Stimulated activated CD4-positive, alpha-beta T cell treated with anti-CD3 and anti-CD28 coated beads, TNF-alpha, amount 100 ng/mL, for 4 hours (primary cell): ENCODE measurements around the gene CCDC182.

Experiments used
- DNase-seq, 3 experiments: peaks; one replicate each; pipeline ENCODE4 v3.0.0-alpha.2; 2020; ENCODE audit warnings: low read depth in 3 of 3

Gene CCDC182

GRCh38 chr17:57727630-57728175 is 17.4 kb downstream of the CCDC182 start:
- no peak for DNase-seq

DNA sequence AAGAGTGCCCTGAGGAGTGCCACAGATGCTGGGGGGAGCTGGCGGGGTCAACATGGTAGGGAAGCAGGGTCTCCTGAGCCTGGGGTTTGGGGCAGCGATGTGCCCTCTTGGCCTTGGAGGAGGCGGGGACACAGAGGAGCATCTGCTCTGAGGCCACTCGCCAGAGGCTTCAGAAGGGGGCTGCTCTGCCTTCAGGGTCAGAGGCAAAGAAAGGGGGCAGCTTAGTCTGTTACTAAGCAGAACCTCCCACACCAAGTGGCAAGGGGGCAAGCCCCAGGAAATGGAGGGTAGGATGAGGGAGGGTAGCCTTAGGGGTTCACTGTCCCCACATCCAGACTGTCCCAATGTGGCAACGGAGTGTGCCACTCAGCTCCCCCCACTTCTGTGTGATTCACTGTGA is 18.3 kb downstream of the CCDC182 start:
- DNase-seq, result no peak

GRCh38 chr17:57726213-57726790 is 18.8 kb downstream of the CCDC182 start:
- DNase-seq, result no peak

DNA sequence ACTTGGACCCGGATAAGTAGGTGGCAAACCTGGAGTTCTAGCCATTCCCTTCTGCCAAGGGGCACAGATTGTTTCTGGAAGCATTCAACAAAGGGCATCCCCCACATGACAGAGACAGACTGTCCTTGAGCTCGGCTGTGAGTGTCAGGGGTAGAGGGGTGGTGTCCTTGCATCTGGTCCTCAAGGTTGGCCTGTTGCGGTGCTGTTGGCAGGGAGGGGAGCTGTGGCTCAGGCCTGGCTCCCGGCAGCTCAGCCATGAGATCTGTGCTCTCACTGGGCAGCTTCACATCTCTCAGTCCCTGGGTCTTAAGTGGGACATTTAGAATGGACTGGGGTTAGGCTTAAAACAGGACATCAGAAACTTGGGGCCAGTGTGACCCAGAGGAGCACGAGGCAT is 20.4 kb downstream of the CCDC182 start:
- no peak for DNase-seq

DNA sequence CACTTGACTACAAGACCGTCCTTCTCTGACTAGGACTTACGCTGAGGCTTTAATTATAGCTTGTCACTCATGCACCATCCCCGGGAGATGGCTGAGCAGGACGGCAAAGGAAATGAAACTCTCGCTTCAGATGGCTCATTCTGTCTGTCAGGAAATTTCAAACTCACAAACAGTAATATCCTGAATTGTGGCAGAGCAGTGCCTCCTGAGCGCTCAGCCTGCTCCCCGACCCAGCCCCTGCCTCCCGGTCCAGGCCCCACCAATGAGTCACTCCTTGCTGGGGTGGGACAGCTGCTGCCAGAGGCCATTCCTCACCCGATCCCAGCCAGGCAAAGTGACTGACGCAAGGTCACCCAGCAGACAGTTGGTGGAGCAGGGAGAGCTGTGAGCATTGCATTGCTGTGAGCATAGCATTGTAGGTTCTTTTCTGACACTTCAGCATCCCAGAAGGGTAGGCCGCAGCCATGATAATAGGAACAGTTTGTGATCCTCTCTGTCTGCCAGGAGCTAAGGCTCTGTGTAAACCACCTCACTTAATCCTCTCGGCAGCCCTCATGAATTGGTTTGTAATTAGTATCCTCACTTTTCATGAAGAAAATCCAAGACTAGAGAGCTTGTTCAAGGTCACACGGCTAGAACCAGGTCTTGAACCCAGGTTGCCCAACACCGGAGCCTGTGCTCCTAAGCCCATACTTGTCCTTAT is 20.9 kb downstream of the CCDC182 start:
- DNase-seq, result no peak

- no peak for DNase-seq
Observed at GRCh38 chr17:57723427-57724025, 21.6 kb downstream of the CCDC182 start.

- no peak for DNase-seq
Observed at GRCh38 chr17:57722704-57723043, 22.4 kb downstream of the CCDC182 start.

DNA sequence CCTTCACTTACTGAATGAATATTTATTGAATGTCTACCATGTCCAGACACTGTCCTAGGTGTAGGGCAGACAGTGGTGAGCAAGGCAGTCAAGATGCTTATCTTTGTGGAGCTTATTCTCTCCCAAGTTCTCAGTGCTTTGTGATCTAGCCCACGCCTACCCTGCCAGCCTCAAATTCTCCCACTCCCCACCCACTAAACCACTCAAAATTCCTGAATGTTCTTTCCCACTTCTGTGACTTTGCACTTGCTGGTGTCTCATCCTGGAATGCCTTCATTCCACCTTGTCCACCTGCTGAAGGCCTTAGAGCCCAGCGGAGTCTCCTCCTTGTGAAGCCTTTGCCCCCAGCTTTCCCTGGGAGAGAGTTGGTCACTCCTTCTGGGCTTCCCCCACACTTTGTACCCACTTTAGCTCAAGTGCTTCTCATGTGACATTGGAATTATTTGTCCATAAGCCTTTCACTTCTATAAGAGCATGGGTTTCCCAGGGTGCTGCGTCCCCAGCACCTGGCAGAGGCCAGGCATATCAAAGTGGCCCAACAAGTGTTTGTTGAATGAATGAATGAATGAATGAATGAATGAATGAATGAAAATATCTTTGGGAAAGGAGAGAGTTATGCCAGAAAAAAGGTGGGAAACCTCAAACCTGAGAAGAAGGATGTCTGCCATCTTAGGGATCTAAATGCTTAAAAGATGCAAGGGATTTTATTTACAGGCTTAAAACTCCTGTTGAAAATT is 23.0 kb downstream of the CCDC182 start:
- DNase-seq, result no peak

DNA sequence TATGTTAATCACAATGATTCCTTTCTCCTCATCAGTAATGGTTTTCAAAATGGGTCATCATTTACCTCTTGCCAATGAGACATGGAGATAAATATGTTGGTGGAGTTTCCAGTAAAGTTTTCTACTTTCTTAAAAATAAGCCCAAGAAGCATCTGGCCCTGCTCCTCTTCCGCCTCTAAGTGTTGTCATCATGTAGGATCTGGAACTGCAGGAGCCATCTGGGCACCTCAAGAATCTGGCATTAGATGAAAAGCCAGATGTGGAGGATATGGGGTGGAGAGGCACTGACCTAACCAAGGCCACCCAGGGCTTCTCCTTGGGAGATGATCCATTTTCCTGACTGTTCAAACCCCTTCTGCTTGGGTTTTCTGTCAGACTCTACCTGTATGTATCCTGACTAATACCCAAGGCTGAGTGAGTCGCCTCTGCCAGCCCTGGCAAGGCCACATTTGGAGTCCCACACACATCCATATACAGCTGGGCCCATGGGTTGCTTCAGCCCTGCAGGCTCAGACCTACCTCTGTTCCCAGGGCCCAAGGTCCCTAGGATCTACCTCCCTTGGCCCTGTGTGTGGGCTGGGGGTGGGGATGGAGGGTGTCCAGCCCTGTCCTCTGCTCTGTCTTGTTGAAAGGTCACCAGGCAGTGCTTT is 24.6 kb downstream of the CCDC182 start:
- no peak for DNase-seq

GRCh38 chr17:57718878-57719277 is 26.2 kb downstream of the CCDC182 start:
- no peak for DNase-seq

DNA sequence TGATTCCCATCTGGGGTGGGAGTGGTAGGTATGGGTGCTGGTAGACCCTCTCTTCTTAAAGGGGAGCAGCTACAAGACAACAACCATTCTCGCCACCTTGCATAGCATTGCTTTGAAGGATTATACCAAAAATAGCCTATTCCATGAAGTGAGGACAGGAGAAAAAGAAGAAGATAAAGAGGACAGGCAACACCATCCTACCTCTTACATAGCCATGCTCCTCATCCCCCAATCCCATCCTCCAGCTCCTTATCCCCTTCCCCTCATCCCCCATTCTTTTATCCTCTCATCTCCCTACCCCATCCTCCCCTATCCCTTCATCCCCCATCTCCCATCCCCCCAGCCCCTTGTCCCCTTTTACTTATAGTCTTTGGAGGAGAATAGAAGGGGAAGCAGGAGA is 29.1 kb downstream of the CCDC182 start:
- no peak for DNase-seq

DNA sequence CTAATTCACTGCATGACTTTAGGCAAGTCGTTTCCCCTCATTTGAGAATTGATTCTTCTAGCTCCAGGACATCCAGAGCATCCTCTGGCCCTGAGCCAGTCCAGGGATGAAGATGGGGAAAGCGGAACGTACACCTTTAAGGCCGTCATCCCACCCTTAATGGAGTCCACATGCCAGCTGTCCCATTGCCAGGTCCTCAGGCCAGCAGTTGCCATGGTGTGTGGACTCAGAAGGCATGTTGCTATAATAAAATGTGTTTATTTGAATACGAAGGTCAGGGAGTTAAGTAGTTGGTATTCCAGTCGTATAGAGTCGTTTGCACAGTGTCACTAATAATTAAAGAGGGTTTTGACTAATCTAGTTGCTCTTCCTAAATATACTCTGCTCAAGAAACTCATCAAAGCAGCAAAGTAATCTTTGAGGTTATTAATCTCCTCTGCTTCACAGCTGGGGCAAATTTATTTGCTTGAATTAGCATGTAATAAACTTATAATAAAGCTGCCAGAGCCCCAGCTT is 30.4 kb downstream of the CCDC182 start:
- DNase-seq, result no peak

GRCh38 chr17:57713140-57713539 is 32.0 kb downstream of the CCDC182 start:
- DNase-seq, result no peak

GRCh38 chr17:57708410-57708809 is 36.7 kb downstream of the CCDC182 start:
- no peak for DNase-seq

GRCh38 chr17:57707892-57708291 is 37.2 kb downstream of the CCDC182 start:
- DNase-seq, result no peak

DNA sequence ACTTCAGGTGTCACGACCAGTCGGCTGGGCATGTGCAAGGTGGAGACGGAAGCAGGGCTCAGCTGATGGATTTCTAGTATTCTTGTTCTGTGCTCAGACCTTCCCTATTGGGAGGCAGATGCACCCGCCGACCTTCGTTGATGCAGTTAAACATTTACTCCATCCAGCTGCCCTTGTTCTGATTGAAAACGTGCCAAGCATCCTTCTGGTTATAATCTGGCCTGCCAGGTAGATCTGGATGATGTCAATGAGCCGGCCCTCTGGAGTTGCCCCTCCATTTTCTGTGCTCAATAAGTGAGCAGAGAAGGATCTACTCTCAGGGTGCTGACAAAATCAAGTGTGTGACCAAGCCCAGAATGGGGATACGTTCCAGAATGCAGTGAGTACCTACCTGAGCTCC is 38.3 kb downstream of the CCDC182 start:
- DNase-seq, result no peak

GRCh38 chr17:57705921-57706695 is 39.0 kb downstream of the CCDC182 start:
- no peak for DNase-seq

- DNase-seq, result no peak
Observed at GRCh38 chr17:57704448-57704847, 40.7 kb downstream of the CCDC182 start.

GRCh38 chr17:57703273-57703672 is 41.8 kb downstream of the CCDC182 start:
- no peak for DNase-seq

DNA sequence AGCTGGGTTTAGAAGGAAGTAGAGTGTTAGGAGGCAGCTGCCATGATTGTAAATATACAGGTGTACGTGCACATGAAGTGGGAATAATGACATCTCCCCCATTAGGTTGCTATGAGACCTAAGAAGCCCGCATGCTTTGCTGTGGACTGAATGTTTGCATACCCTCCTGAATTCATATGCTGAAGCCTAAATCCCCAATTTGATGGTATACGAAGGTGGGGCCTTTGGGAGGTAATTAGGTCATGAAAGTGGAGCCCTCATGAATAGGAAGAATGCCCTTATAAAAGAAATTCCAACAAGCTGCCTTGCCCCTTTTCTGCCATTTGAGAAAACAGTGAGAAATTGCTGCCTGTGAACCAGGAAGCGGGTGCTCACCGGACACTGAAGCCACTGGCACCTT is 44.0 kb downstream of the CCDC182 start:
- no peak for DNase-seq

DNA sequence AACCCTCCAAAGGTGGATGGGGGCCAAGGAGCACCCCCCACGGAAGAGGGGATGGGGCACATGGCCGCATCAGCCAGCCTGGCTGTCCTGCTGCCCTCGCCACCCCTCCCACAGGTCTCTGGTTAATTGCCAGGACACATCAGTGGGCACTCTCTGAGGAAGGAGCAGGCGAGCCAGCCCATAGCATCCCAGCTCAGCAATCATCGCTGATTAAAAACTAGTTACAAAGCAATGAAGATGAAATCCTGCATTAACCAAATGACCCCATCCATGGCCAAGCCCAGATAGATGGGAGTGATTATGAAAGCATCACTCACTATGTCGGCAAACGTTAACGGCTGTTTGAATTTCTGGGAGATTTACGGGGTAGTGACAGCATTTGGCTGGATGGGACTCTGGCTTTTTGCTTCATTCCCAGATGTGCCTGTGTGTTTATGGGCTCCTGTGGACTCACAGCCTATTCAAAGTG is 45.3 kb downstream of the CCDC182 start:
- DNase-seq, result no peak
